GM21360 (cell line): ENCODE results near the gene SMAD4.
"Not testable (repeated sequence)": the region's sequence is repeated elsewhere in the genome, so short reads cannot be mapped to it uniquely, and the experiment has no call there.

Experiments
- ATAC-seq: cut with Tn5 transposase; IDR thresholded peaks from one replicate; pipeline ENCODE4 v1.9.1; 2021; ENCODE audit warnings: mild to moderate bottlenecking, moderate library complexity; ENCODE audit not compliant: unreplicated experiment

SMAD4 gene

DNA sequence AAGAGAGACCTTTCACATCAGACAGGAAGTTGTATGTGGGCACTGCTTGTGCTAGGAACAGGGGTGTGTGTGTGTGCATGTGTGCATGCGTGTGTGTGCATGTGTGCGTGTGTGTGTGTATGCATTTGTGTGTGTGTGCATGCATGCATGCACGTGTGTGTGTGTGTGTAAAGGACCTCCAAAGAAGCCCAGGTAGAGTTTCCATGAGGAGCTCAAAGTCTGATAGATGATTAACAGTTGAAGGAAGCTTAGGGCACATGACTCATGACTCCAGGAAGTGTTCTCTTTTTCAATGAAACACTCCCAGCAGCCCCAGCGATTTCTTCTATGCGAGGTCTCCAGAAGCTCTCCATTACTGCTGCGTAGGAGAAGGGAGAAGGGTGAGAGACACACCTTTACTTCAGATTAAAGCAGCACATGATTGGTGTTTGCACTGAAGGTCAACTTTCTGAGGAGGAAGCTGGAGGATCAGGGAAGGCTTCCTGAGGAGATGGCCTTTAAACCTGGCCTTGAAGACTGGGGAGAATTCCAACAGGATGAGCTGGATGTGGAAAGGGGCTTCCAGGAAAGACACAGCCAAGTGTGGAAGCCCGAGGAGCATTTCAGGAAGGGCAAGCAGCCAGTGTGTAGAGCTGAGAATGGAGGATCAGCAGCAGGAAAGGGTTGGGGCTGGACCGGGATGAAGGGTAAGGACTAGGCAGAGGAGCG, 77.7 kb downstream of the SMAD4 start:
- no peak for ATAC-seq

- ATAC-seq = no peak
These were observed 78.3 kb downstream of the SMAD4 start for GRCh38 chr18:51108330-51108729.

DNA sequence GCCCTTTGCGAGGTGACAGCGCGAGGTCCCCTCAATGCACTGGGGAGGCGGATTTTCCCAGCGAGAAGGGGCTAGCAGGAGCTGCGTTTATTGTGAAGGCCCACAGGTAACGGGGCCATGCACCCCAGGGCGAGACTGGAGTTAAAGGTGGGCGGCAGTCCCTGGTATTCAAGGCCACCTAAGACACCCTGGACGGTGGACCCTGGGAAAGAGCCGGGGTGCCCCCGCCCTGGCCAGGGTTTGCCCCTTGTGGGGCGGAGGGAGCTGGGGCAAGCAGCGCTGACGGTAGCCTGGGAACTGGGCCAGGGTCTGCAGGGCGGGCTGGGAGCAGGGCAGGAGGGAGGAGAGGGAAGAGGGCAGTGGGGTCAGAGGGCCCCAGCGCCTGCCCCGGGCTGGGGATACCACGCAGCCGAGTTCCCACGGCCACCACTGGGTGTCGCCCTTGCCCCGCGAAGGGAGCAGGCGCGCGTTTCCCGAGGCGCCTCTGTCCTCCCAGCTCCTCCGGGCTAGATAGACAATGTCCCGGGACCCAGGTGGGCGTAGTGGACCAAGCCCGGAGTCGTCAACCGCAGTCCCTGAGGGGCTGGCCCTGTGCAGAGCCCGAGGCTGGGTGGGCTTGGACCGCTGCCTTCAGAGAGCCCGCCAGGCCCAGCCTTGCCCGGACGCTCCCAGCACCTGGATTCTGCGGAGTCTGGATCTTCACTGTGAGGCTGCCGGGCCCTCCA, 80.2 kb downstream of the SMAD4 start:
- ATAC-seq = peak; percentile 73

GRCh38 chr18:51111633-51112355, 81.8 kb downstream of the SMAD4 start:
- ATAC-seq = not testable (repeated sequence)

DNA sequence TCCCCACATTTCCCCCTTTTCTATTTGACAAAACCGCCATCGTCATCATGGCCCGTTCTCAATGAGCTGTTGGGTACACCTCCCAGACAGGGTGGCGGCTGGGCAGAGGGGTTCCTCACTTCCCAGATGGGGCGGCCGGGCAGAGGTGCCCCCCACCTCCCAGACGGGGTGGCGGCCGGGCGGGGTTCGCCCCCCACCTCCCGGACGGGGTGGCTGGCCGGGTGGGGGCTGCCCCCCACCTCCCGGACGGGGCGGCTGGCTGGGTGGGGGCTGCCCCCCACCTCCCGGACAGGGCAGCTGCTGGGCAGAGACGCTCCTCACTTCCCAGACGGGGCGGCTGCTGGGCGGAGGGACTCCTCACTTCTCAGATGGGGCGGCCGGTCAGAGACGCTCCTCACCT, 87.0 kb downstream of the SMAD4 start:
- not testable (repeated sequence) for ATAC-seq

DNA sequence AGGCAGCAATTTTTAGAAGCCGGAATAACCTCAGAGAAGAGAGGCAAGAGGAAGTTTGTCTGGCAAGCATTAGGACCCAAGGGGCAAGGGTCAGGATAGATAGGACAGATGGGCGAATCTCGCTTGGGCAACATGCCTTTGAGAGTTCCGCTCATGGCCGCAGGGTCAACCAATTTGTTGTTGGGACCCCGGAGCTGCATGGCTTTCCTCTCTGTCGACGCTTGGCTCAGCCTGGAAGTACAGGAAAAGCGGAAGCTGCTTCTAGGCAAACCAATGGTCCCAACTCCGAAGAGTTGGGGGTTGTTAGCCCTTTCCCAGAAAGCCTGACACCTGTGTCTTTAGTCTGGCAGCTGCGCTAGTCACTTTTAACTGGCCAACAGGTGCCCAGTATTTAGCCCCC, 89.5 kb downstream of the SMAD4 start:
- ATAC-seq = not testable (repeated sequence)

- not testable (repeated sequence) for ATAC-seq
These were observed 90.0 kb downstream of the SMAD4 start for GRCh38 chr18:51119976-51120375.

DNA sequence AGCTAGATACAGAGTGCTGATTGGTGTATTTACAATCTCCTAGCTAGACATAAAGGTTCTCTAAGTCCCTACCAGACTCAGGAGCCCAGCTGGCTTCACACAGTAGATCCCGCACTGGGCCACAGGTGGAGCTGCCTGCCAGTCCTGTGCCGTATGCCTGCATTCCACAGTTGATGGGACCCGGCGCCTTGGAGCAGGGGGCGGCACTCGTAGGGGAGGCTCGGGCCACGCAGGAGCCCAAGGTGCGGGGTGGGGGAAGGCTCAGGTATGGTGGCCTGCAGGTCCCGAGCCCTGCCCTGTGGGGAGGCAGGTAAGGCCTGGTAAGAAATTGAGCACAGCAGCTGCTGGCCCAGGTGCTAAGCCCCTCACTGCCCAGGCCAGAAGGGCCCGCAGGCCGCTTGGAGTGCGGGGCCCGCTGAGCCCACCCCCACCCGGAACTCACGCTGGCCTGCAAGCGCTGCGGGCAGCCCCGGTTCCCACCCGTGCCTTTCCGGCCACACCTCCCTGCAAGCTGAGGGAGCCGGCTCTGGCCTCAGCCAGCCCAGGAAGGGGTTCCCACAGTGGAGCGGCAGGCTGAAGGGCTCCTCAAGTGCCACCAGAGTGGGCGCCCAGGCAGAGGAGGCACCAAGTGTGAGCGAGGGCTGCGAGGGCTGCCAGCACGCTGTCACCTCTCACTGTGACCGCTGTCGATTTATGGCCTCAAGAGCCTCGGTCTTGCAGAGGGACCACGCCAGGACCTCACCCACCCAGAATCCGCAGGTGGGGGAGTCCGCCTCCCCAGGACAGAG, 91.0 kb downstream of the SMAD4 start:
- ATAC-seq = no peak

- no peak for ATAC-seq
These were observed 91.5 kb downstream of the SMAD4 start for GRCh38 chr18:51121597-51121857.

- no peak for ATAC-seq
These were observed 92.4 kb downstream of the SMAD4 start for GRCh38 chr18:51122266-51123045.

DNA sequence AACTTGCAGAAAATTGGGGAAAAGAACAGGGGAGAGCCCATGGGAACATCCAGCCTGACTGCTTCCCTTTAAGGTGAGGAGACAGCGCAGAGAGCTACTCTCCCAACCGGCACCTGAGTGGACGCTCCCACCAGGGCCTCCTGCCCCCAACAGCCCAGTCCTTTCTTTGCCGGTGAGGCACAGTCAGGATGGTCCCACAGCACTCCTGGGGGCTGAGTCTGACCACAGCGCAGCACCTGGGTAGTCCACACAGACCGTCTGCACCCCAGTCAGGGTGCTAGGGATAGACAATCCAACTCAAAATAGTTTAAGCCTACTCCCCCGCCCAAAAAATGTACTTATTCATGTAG, 93.0 kb downstream of the SMAD4 start:
- ATAC-seq = no peak

DNA sequence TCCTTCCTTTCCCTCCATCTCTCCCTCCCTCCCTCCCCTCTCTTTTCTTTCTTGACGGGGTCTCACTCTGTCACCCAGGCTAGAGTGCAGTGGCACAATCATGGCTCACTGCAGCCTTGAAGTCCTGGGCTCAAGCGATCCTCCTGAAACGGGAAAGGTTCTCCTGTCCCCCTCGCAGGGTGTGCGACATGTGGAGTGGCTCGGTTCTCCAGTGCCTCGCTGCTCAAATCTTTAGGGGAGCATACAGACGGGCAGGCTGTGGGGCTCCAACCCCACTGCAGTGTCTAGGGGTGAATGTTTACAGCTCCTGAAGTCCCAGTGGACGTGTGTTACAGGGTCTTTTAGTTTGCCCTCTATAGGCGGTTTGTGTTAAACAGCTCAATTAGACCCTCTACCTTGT, 93.5 kb downstream of the SMAD4 start:
- no peak for ATAC-seq

DNA sequence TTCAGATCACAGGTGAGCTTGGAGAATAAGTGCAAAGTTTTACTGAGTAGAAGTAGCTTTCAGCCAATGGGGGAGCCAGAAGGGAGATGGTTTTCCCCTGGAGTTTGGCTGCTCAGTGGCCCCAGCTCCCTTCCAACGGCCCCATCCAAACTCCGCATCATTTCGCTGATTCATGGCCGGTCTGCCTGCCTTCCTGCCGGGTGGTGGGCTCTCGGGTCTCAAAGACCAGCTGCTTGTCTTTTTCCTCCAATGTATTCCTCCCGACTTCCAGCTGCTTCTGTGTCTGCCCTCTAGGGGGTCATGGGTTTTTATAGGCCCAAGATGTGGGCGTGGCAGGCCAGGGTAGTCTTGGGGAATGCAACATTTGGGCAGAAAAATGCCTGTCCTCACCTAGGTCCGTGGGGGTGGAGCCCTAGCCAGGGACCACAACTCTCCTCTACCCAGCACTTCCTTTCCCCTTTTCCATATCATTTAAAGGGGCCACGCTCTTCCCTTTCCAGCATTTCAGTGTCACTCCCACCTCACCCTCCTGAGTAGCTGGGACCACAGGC, 94.0 kb downstream of the SMAD4 start:
- ATAC-seq = no peak

- ATAC-seq = no peak
These were observed 96.0 kb downstream of the SMAD4 start for GRCh38 chr18:51125976-51126375.

DNA sequence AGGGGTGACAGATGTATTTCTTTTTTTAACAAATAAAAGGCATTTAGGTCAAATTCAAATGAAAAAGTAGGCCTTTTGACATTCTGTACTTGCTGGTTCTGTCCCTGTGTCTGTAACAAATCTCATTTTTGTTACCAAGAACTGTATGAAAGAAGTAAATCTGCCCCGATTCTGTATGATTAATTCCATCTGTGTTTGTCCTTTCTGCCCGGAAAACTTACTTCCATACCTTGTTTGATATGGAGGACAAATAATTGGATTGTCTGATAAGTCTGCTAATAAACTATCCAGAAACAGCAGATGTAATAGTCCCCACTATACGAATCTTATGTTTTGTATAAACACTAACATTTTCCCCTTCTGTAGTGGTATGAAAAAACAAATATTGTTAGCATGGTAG, 97.7 kb downstream of the SMAD4 start:
- ATAC-seq = no peak

DNA sequence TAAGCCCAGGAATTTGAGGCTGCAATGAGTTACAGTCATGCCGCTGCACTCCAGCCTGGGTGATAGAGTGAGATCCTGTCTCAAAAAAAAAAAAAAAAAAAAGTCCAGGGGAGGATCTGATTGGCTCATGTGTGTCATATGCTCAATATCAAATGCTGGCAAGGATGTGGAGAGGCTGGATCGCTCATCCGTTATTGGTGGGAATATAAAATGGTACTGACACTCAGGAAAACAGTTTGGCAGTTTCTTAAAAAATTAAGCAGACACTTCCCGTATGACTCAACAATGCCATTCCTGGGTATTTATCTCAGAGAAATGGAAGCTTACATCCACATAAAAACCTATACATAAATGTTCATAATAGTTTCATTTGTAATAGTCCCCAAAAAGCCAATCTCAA, 98.5 kb downstream of the SMAD4 start:
- no peak for ATAC-seq

DNA sequence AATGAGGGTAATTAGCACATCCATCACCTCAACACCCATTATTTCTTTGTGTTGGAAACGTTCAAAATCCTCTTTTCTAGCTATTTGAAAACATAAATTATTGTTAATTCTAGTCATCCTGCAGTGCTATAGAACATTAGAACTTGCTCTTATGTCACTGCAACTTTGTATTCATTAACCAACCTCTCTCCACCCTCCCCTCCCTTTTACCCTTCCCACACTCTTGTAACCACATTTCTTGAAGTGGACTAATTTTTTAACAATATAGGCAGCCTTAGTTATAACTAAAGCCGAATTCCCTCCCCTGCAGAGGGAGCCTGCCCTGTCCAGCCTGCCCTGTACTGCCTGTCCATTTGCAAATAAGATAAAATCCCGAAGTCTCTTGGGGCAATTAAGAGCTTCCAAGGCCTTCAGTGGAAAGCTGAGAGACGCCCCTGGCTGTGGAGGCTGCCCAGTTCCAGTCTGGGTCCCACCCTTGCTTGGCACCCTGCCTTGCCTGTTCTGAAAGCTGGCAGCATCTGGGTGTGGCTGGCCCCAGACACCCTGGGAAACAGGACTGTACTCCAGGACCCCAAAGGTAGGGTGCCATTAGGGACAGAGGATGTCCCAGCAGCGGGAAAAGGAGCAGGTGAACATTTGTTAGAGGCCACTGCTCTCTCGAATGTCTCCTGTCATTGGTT, 102.4 kb downstream of the SMAD4 start:
- no peak for ATAC-seq

DNA sequence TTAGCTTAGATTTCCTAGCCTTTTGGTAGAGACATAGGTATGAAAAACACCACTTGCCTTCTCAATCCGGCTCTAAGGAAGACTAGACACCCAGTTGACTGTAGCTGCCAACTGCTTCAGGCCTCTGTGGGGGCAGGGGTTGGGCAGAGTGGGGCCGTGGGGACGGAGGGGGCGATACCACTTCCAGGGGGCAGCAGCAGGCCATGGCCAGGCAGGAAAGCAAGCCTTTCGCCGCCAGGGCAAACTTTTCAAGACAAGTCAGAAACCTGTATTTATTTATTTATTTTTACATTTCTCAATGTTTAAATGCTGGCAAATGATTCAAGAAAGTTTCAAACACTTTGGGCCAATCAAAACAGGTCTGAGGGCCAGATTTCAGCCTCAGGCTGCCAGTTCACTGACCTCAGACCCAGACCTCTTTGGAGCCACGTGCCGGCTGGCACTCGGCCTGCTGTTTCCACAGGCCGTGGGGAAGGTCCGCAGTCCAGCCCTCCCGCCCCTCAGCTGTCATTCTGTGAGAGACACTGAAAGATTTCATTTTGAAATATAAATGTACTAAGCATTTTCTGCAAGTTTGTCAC, 103.7 kb downstream of the SMAD4 start:
- no peak for ATAC-seq
